K562 treated with DMSO at 1 percent for 4 hours (cell line): ENCODE measurements around the gene CCDC93. TPM values are rescaled to one million over a fixed set of nuclear protein-coding genes. Genes with fewer than 3 reads are reported as not detected.

Experiments
- total RNA-seq: library from RNA; unstranded; fragments of 300-600 nt; gene quantifications from 2 replicates; pipeline ENCODE4 v1.2.3, GENCODE V29; 2022; ENCODE audit not compliant: insufficient read depth

CCDC93 gene
- 6.4 and 9.7 TPM in 2 replicates for total RNA-seq

GRCh38 chr2:118013724-118014491 lies at the start of gene CCDC93:
CCDC93 (minus strand) TSS chr2:118014070; CDS start chr2:118013995, 75 bp downstream.

Other genes with a start within 250 kb of the CCDC93 start
- gene DDX18, start 199.4 kb downstream of the CCDC93 start, total RNA-seq: 18.4 and 21.5 TPM in 2 replicates
- 4.0 and 6.7 TPM in 2 replicates for gene INSIG2, start 74.4 kb upstream of the CCDC93 start, total RNA-seq